Measurements from ENCODE around the gene FLNB.

- TF ChIP-seq CTCF (IDR thresholded peaks at IDR 0.05; ENCODE audit: low read length) (no peak), EZH2 (IDR thresholded peaks at IDR 0.05; ENCODE audit: borderline replicate concordance, low read length) (no peak)
These were observed 82.1 kb downstream of the FLNB start for GRCh38 chr3:58090351-58090750.
